Thoracic aorta (tissue), 2 donors: Measurements from ENCODE around the gene RALBP1. TPM values are rescaled to one million over a fixed set of nuclear protein-coding genes. Genes with fewer than 3 reads are reported as not detected.

ENCODE experiments used
- ATAC-seq: fragments of 150-250 bp; one replicate; pipeline ENCODE4 v1.8.0; 2017; ENCODE audit warnings: low read depth; ENCODE audit not compliant: insufficient number of reproducible peaks, low FRiP score
- DNase-seq: peaks from one replicate; pipeline ENCODE4 v3.0.0-alpha.2; 2020; ENCODE audit warnings: low spot score
- H3K27ac ChIP-seq, 2 donors: fragments of 200-600 bp; sonication (generic); 1 replicate in 1 of 2; 2 replicates in 1 of 2; pipeline ENCODE4 v1.5.1; 2016; ENCODE audit warnings: mild to moderate bottlenecking in 2 of 2, moderate library complexity in 2 of 2
- H3K27me3 ChIP-seq: fragments of 200-600 bp; sonication (generic); replicated peaks from 2 replicates; pipeline ENCODE4 v1.6.0; 2016; ENCODE audit warnings: mild to moderate bottlenecking; ENCODE audit not compliant: insufficient read depth
- H3K36me3 ChIP-seq: fragments of 200-600 bp; sonication (generic); one replicate; pipeline ENCODE4 v1.5.1; 2016
- H3K4me1 ChIP-seq, 2 donors: fragments of 200-600 bp; sonication (generic); 1 replicate in 1 of 2; 2 replicates in 1 of 2; pipeline versions ENCODE4 v1.5.1 to v1.6.0; 2016; ENCODE audit warnings: low read depth in 2 of 2, mild to moderate bottlenecking in 1 of 2; ENCODE audit not compliant: control insufficient read depth in 1 of 2
- H3K4me3 ChIP-seq: fragments of 200-600 bp; sonication (generic); 2 replicates; pipeline ENCODE4 v1.5.1; 2016; ENCODE audit warnings: mild to moderate bottlenecking
- H3K9me3 ChIP-seq: fragments of 200-600 bp; sonication (generic); 2 replicates; pipeline ENCODE4 v1.5.1; 2016
- total RNA-seq, 2 donors: library from RNA; depleted of rRNA; stranded (reverse); fragments of >200 nt; gene quantifications; one replicate each; pipeline versions ENCODE4 v1.1.0 to v1.2.3, GENCODE V29; 2016
- TF ChIP-seq, protein P1 (sequence below): fragments of 200-600 bp; sonication (generic); IDR thresholded peaks from one replicate; pipeline ENCODE4 v1.5.1; 2019; ENCODE audit warnings: antibody characterized with exemption

Gene RALBP1
- total RNA-seq, 2 donors from 2014 or later = 47.1 to 54.2 TPM

DNA sequence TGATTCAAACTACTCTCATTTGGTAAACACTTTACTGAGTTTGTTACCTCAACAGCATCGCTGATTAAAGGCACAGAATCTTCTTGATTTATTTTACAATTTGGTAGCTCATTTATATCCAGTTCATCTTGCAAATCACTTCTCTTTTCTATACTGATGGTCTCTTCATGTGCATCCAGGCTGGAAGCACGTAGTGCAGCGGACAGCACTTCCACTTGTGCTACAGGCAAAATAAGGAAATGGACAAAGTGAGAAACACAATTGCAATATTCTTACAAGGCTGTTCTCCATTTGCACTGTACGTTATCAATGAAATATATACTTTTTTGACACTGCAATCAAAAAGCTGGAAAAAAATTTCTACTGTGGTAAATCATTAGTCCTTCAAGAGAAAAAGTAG is 88.0 kb downstream of the RALBP1 start:
- H3K4me3 ChIP-seq = no peak overlapping the region
- peaks cover 20% of the 10 kb centered on the region for H3K36me3 ChIP-seq
- DNase-seq (no peak), ATAC-seq (no peak)
- no peak overlapping the region for H3K27ac ChIP-seq
- TF ChIP-seq, protein P1, sequence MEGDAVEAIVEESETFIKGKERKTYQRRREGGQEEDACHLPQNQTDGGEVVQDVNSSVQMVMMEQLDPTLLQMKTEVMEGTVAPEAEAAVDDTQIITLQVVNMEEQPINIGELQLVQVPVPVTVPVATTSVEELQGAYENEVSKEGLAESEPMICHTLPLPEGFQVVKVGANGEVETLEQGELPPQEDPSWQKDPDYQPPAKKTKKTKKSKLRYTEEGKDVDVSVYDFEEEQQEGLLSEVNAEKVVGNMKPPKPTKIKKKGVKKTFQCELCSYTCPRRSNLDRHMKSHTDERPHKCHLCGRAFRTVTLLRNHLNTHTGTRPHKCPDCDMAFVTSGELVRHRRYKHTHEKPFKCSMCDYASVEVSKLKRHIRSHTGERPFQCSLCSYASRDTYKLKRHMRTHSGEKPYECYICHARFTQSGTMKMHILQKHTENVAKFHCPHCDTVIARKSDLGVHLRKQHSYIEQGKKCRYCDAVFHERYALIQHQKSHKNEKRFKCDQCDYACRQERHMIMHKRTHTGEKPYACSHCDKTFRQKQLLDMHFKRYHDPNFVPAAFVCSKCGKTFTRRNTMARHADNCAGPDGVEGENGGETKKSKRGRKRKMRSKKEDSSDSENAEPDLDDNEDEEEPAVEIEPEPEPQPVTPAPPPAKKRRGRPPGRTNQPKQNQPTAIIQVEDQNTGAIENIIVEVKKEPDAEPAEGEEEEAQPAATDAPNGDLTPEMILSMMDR = no peak
- H3K9me3 ChIP-seq = no peaks in the 10 kb centered on the region
- no peaks in the 10 kb centered on the region for H3K27me3 ChIP-seq
- H3K4me1 ChIP-seq = peaks cover 22 to 41% of the 10 kb centered on the region in 2 donors

- Histone ChIP-seq H3K36me3 (peaks cover 22% of the 10 kb centered on the region), H3K27me3 (no peaks in the 10 kb centered on the region), H3K4me3 (no peak overlapping the region), H3K4me1 (peaks cover 22 to 41% of the 10 kb centered on the region in 2 donors), H3K27ac (no peak overlapping the region), H3K9me3 (no peaks in the 10 kb centered on the region)
- TF ChIP-seq, protein P1 = no peak
- DNase-seq = no peak
- no peak for ATAC-seq
These were observed 90.1 kb downstream of the RALBP1 start for GRCh38 chr18:9565407-9565806.

DNA sequence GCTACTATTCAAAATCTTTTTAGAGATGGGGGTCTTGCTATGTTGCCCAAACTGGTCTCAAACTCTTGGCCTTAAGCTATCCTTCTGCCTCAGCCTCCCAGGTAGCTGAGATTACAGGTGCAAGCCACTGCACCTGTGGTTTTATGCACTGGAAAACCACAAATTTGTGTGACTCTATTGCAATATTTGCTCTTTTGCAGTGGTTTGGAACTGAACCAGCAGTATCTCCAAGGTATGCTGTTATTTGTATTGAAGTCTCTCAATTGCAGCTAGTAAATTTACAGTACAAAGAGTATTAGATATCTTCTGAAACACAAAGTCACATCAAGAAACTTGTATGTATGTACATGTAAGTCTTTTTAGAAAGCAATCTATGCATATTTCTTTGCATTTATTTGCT is 92.9 kb downstream of the RALBP1 start:
- Histone ChIP-seq H3K9me3 (no peaks in the 10 kb centered on the region), H3K4me3 (no peak overlapping the region), H3K36me3 (peaks cover 9% of the 10 kb centered on the region), H3K27ac (no peak overlapping the region), H3K27me3 (no peaks in the 10 kb centered on the region), H3K4me1 (peaks cover 10 to 31% of the 10 kb centered on the region in 2 donors)
- TF ChIP-seq, protein P1 = no peak
- DNase-seq (no peak), ATAC-seq (no peak)

DNA sequence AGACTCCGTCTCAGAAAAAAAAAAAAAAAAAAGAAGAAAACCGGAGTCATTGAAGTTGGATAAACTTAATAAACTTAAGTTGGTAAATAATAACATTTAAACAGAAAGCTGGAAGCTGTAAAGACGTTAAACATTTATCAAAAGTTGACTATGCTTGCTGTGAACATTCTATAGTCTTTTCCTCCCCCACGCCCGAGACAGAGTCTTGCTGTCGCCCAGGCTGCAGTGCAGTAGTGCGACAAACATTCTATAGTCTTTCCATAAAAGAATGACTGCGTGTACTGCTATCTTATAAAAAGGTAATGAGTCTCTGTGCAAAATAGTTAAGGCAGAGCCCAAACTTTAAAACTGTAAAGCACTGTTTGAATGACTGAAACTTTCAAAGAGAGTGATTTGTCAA is 93.9 kb downstream of the RALBP1 start:
- peaks cover 9% of the 10 kb centered on the region for H3K36me3 ChIP-seq
- H3K9me3 ChIP-seq = no peaks in the 10 kb centered on the region
- TF ChIP-seq, protein P1 = no peak

GRCh38 chr18:9570255-9570654 is 94.9 kb downstream of the RALBP1 start:
- Histone ChIP-seq H3K36me3 (peaks cover 9% of the 10 kb centered on the region), H3K4me3 (no peak overlapping the region), H3K27ac (no peak overlapping the region), H3K27me3 (no peaks in the 10 kb centered on the region), H3K4me1 (peaks cover 0 to 11% of the 10 kb centered on the region in 2 donors), H3K9me3 (no peaks in the 10 kb centered on the region)
- TF ChIP-seq, protein P1 = no peak
- DNase-seq = no peak
- no peak for ATAC-seq

More for the DNA sequence above, 93.9 kb downstream of the RALBP1 start:
- H3K27me3 ChIP-seq = no peaks in the 10 kb centered on the region
- ATAC-seq = no peak
- no peak for DNase-seq
- H3K4me1 ChIP-seq = peaks cover 2 to 21% of the 10 kb centered on the region in 2 donors
- H3K4me3 ChIP-seq = no peak overlapping the region
- no peak overlapping the region for H3K27ac ChIP-seq
